ENCODE data around the gene EMX2.
"Not testable (repeated sequence)": the region's sequence is repeated elsewhere in the genome, so short reads cannot be mapped to it uniquely, and the experiment has no call there.

The EMX2 gene

DNA sequence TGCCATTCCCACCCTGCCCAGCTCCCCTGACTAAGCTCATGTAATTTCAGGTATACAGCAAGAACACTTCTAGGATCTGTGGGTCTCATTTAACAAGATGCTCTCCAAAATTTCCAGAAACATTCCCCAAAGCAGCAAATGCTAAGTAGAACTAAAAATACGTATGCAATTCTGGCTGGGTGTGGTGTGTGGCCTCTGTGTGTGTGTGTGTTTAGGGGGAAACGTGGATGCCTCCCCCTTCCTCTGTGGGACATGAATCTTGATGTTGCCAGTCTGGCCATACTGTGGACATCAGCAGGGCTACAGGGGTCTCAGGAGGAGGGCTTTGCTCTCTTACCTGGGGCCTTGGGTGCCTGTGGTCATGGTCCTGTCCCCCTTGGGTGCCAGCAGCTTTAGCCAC, 18.4 kb downstream of the EMX2 start:
- no peak for DNase-seq (ENCODE audit: low spot score)

DNA sequence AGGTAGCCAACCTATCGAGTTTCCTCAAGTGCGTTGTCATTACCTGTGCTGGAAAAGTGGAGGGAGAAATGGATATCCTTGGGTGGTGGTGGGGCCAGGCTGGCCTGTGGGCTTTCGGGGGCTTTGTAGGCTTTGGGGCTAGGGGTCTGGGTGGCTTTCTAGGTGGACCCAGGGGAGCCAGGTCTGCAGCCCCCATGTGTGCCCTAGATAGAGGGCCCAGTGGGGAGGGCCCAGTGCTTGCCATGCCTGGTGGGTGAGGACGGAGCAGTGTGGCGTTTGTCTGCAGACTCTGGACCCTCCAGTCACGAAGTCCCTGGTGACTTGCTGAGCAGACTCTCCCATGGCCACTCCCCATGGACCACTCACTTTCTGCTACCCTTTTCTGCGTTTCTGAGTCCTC, 19.7 kb downstream of the EMX2 start:
- no peak for DNase-seq (ENCODE audit: low spot score)

DNA sequence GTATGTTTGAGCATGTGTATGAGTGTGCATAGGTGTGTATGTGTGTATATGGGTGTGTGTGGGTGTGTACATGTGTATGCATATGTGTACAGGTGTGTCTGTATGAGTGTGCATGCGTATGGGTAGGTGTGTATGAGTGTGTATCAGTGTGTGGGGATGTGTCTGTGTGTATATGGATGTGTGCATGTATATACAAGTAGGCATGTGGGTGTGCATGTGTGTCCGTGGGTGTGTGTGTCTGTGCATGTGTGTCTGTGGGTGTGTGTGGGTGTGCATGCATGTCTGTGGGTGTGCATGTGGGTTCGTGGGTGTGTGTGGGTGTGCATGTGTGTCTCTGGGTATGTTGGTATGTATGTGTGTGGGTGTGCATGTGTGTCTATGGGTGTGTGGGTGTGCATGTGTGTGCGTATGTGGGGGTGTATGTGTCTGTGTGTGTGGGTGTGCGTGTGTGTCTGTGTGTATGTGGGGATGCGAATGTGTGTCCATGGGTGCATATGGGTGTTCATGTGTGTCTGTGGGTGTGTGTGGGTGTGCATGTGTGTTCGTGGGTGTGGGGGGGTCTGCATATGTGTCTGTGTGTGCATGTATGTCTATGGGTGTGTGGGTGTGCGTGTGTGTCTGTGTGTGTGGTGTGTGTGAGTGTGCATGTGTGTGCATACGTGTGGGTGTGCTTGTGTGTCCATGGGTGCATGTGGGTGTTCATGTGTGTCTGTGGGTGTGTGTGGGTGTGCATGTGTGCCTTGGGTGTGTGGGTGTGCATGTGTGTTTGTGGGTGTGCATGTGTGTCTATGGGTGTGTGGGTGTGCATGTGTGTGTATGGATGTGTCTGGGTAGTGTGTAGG, 20.6 kb downstream of the EMX2 start:
- no peak for DNase-seq (ENCODE audit: low spot score)

DNA sequence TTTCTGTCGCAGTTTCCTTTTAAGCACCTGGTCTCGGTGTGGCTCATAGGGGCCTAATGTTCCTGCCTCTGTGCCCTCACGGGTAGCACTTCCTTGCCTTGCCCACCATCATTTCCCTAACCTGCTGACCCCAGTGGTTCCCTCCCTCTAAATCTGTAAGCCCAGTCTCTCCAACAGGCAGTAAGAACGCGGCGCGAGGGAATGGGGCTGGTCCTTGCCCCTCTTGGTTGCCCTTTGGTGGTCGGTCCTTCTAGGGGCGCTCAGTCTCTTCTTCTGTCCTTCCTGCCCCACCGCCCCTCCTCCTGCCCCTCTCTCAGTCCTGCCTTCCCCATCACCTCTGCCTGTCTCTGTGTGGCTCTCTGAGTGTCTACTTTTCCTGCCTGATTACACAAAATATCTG, 21.2 kb downstream of the EMX2 start:
- no peak for DNase-seq (ENCODE audit: low spot score)

DNA sequence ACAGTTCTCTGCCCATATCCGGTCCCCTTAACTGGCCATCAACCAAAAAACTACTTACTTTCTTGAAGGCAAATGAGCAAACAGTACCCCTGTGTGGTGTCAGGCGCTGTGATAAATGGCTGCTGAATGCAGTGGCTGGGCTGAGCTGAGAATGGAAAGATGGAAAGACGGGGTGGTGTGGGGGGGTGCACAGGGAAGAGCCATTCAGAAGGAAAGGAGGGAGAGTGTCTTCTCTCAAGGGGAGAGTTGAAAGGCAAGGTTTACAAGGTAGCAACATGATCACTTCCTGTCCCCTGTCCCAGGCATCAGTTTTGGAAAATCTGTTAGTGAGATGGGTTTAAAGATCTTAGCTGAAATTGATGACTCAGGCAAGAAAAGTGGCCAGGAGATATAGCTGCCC, 22.5 kb downstream of the EMX2 start:
- no peak for DNase-seq (ENCODE audit: low spot score)

DNA sequence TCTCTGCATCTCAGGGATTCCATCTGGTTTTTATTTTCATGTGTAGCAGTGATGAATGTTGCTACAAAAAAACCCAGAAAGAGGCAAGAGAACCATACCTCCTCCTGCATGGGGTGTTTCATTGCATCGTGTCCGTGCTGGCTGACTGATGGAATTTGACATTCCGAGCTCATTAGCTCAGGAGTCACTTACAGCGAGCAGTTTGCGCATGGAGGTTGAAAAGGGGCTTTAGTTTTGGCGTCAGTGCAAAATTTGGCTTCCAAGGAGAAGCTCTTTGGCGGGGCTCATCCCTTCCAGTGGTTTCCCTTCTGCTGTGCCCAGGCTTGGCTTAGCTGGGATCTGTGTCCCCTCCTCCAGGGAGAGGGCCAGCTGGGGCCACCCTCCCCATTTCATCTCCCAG, 25.8 kb downstream of the EMX2 start:
- no peak for DNase-seq (ENCODE audit: low spot score)

DNA sequence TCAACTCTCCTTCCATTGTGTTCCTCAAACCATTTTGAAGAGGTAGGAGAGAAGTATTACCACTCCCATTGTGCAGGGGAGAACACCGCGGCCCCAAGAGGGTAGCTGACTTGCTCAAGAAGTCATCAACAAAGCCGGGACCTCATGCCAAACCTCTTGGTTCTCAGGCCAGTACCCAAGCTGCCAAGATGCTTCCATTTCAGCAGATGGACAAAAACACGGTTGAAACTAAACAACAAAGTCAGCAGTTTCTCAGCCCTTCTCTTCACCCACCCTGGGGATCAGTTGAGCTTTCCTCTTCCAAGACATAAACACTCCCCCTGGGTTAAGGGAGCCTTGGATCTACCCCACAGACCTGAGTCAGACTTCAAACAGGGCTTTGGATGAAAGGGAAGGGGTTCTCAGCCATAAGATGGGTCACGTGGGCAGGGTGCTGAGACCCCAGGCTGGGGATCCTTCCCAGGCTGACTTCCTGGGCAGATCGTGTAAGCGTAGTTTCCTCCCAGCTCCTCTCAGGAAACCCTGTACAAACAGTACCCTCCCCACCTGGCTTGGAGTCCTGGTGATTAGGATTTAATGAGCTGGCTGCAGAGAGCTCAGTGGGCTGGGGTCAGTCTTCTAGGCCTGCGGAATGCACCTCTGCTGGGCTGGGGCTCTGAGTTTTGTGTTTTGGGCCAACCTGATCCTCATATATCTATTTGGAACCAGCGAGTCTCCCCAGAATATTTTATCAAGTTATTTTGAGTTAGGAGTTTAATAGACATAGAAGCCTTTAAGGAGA, 27.3 kb downstream of the EMX2 start:
- no peak for DNase-seq (ENCODE audit: low spot score)

DNA sequence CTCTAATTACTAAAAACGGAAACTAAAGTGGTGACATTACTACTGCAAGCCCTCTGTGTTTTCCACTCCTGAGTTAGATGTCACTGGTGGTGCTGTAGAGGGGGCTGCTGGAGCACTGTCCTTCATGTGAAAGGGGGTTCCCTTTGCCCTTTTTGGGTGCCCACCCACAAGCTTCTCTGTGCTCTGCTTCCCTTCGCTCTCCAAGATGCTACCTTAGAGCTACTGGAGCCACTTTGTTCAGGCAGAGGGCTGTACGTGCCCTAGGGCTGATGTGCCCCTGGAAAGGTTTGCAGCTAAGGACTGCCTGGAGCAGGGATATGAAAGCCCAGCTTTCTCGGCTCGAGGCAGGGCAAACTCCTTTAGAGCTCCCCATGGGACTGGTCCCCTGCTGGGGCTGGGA, 28.3 kb downstream of the EMX2 start:
- DNase-seq (ENCODE audit: low spot score): no peak

DNA sequence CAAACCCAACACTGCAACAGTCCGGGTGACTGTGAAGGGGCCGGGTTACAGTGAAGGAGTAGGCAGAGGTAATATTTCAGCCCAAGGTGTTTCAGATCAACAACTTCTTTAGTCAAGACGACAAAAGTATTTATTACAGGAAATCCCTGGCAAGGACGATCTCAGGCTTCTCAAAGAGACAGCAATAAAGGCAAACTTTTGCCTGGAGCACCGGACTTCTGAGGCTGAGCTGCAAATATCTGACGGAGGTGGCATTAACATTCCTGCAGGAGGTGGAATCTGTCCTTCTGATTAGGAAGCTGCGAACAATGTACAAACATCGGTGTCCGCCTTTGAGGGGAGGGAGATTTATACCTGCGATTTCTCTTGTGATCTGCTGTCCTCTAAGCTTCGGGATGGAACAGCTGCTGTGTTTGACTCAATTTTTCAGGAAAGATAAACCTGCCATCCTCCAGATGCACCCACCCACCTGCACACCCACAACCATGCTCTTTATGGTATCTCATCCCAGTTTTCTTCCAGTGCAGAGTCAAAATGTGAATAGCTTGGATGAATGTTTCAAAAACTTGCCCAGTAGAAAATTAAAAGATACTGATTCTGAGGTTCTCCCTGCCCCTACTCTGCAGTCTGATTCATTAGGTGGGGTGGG, 32.1 kb downstream of the EMX2 start:
- no peak for DNase-seq (ENCODE audit: low spot score)

DNA sequence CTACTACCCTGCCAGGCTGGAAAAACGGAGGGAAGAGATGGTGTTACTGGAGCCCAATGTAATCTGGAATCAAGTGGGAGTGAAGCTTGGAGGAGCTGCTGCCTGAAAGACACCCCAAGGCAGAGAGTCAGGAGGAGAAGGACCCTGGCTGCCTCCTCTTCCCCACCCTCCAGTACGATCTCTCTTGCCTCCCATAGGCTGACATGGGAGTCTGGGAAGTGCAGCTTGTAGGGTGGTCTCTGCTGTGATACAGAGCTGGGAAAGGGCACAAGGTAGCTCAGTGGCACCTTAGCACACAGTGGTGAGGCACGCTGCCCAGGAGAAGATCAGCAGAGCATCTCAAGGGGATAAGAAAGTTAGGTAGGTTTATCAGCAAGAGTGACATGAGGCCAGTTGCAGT, 35.9 kb downstream of the EMX2 start:
- no peak for DNase-seq (ENCODE audit: low spot score)

DNA sequence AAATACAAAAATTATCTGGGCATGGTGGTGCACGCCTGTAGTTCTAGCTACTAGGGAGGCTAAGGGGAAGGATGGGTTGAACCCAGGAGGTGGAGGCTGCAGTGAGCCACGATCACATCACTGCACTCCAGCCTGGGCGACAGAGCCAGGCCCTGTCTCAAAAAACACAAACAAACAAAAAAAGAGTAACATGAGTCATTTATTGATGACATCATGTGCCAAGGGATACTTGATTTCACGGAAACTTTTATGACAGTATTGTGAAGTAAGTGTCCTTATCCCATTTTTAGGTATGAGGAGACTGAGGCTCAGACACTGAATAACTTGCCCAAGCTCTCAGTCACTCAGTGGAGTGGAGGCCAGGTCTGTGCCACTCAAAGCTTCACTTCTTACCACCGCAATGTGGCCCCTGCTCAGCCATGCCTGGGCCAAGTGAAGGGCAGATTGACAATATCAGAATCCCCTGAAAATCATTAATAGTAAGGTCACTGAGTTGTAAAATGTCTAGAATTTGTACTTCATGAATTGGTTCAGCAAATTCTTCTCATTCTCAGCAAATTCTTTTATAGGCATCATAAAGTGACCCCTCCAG, 36.5 kb downstream of the EMX2 start:
- DNase-seq (ENCODE audit: low spot score): no peak

DNA sequence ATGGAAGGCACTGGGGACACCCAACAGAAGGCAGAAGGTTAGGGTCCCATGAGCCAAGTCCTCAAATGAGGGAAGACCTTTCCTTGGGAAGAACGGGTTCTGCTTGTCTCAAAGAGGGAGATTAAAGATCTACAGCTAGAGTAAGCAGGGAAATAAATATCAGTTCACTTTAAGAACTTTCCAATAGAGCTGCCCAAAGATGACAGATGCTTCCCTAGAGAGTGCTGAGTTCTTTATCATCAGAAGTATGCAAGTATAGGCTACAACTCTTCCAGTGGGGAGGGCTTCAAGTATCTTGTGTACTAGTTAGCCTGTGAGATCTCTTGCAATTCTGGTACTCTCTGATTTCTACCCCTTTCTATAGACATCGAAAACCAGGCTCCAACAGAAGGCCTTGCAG, 39.4 kb downstream of the EMX2 start:
- DNase-seq (ENCODE audit: low spot score): no peak

DNA sequence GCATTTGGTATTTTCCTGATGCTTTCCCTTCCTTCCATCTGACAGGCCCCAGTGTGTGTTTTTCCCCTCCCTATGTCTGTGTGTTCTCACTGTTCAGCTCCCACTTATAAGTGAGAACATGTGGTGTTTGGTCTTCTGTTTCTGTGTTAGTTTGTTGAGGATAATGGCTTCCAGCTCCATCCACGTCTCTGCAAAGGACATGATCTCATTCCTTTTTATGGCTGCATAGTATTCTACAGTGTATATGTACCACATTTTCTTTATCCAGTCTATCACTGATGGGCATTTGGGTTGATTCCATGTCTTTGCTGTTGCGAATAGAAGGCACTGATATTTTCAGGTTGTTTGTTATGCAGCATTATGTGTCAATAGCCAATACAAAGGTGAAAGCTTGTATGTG, 42.3 kb downstream of the EMX2 start:
- not testable (repeated sequence) for DNase-seq (ENCODE audit: low spot score)

DNA sequence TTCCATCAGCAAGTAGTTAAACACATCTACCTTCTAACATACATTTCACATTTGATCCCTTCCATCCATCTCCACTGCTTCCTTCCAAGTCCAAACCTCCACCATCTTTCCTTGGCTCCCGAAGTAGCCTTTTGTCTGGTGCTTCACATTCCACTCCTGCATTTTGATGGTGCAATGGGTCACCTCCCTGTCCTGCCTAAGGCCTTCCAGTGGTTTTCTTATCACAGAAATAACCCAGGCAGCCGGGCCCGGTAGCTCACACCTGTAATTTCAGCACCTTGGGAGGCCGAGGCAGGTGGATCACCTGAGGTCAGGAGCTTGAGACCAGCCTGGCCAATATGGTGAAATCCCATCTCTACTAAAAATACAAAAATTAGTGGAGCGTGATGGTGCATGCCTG, 44.5 kb downstream of the EMX2 start:
- no peak for DNase-seq (ENCODE audit: low spot score)

DNA sequence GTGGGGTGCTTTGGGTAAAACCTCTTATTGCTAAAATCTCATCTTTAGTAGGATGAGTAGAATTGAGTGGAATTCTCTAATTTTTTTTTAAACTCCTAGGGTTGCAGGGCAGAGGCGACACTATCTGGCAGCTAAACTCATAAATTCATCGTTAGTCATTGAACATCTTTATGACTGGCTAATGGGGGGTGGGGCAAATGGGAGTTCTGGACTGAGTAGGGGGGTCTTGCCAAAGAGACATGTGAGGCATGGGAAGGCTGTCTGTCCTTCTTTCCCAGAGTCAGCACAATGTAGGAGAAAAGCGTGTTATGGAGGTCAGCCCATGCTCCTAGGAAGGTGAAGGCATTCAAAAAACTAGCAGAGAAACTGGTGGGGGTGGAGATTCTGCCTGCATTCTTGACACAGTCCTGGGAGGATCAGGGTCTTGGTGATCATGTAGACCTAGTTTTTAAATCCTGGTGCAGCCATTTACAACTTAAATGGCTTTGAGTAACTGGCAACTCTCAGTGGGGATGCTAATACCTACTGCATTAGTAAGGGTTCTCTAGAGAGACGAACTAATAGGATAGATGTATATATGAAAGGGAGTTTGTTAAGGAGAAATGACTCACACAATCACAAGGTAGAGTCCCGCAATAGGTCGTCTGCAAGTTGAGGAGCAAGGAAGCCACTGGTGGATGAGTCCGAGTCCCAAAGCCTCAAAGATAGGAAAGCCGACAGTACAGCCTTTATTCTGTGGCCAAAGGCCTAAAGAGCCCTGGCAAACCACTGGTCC, 47.7 kb downstream of the EMX2 start:
- DNase-seq (ENCODE audit: low spot score): no peak

DNA sequence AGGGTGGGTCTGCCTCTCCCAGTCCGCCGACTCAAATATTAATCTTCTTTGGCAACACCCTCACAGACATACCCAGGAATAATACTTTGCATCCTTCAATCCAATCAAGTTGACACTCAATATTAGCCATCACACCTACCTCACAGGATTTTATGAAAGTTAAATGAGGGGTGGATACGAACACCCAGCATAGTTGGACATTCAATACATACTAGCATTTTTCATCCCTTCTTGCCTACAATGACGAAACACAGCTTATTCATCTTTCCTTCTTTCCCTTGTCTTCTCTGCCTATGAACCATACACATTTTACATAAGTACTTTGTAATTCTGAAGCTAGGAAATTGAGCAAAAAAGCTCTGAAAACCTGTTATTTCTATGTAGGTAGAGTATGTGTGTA, 48.5 kb downstream of the EMX2 start:
- DNase-seq (ENCODE audit: low spot score): no peak

DNA sequence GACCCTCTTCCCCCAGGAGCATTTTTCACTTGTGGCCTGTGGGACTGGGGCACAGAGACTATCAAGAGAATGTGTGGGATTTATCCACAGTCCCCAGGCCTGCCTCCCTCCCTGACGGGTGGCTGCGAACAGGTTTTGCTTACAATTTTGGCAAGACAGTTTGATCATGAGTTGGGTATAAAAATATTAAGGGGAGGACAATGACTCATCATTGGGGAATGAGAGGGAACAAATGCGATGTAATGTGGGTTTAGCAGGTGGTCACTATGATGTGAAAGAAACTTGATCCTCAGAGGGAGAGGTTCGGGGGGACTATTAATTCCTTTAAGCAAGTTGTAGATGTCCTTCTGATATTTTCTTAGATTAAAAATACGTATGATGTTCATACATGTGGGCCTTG, 52.2 kb downstream of the EMX2 start:
- DNase-seq (ENCODE audit: low spot score): no peak

DNA sequence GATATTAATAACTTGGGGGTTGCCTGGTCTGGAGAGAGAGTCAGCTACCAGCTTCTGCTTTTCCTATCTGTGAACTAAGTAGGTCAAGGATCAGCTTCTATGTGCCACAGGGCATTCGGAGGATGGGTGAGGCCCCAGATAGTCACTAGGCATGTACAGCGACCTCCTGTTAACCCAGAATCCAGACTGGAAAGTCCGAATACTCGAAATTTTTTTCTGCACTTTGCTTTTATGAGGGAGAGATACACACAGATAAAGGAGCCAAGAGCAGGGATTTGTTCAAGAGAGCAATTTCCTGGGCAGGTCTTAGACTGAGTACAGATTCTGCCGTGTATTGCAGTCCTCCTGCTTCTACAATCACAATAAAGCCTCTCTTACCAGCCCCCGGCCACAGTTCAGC, 54.2 kb downstream of the EMX2 start:
- DNase-seq (ENCODE audit: low spot score): no peak

DNA sequence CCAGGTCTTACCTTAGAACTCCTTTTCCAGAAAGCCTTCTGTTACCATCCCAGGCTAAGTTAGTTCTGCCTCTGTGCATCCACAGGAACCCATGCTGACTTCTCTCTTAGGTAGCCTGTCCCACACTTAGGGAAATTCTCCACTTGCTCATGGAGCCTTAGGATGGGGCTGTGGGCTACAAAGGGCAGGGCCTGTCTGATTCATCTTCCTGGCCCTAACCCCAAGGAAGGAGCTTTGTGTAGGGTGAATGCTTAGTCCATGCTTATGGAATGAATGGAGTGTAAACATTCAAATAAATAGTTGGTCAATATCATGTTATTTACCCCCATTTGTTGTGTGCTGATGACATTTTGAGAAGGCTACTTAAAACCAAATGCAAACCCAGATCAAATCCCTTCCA, 54.7 kb downstream of the EMX2 start:
- no peak for DNase-seq (ENCODE audit: low spot score)

Measured in pons (tissue), 1 donor.